CD4-positive, alpha-beta T cell treated with Interleukin-15 for 1 hour (primary cell): ENCODE data around the gene ST8SIA1.

Experiments used
- DNase-seq: peaks from one replicate; pipeline ENCODE4 v3.0.0-alpha.2; 2020

The ST8SIA1 gene

GRCh38 chr12:22231836-22232235 lies 102.7 kb downstream of the ST8SIA1 start:
- DNase-seq = no peak

DNA sequence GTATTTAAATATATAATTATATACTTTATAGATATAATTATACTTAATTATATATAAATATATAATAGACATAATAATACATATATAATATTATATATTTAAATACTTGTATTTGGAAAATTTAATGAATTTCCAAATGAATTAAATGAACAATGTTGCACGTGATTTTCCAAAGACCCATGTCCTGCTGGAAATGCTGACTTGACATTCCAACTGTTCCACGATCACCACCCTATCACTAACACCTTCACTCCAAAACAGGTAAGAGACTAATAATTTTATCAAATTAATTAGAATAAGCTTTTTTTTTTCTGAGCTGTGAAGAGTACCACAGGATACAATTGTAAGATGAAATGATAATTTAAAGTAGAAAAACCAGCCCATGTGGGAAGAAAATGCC lies 103.4 kb downstream of the ST8SIA1 start:
- no peak for DNase-seq

- DNase-seq = no peak
Measured at GRCh38 chr12:22230280-22230794, 104.2 kb downstream of the ST8SIA1 start.

GRCh38 chr12:22229652-22230279 lies 104.7 kb downstream of the ST8SIA1 start:
- no peak for DNase-seq

GRCh38 chr12:22228022-22228875 lies 106.3 kb downstream of the ST8SIA1 start:
- DNase-seq = no peak

DNA sequence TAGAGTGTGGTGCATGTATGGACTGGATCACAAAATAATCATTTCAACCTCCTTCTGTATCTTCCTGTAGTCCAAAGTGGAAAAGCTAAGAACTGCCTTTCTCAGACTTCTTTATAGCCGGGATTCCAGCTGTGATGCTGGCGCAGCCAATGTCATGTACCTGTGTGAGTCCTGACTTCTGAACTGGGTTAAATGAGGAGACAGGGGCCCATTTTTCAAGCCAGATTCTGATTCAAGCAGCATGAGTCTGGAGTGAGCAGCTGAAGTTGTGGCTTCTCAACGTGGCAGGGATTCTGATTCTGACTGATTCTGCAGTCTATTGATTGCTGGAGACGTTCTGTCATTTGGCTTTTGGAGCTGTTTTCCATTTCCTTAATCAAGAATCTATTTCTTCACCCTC lies 111.2 kb downstream of the ST8SIA1 start:
- no peak for DNase-seq

- no peak for DNase-seq
Measured at GRCh38 chr12:22217556-22217955, 117.0 kb downstream of the ST8SIA1 start.

- no peak for DNase-seq
Measured at GRCh38 chr12:22215467-22216253, 118.8 kb downstream of the ST8SIA1 start.

GRCh38 chr12:22211128-22211527 lies 123.4 kb downstream of the ST8SIA1 start:
- no peak for DNase-seq

DNA sequence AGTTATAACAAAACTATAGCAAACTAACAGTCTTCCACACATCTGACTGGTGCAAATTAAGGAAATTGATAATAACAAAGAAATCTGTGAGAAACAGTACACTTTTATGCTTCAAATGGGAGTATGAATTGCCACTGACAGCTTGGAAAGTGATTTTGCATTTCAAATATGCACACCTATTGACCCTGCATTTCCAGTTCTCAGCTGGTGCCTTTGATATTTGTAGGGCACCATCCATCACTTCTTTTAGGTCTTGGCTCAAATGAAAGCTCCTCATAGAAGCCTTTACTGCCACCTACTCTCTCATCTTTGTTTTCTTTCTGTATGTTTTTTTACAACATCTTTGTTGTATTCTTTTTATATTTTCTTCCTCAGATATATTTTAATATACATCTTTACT lies 125.1 kb downstream of the ST8SIA1 start:
- no peak for DNase-seq

DNA sequence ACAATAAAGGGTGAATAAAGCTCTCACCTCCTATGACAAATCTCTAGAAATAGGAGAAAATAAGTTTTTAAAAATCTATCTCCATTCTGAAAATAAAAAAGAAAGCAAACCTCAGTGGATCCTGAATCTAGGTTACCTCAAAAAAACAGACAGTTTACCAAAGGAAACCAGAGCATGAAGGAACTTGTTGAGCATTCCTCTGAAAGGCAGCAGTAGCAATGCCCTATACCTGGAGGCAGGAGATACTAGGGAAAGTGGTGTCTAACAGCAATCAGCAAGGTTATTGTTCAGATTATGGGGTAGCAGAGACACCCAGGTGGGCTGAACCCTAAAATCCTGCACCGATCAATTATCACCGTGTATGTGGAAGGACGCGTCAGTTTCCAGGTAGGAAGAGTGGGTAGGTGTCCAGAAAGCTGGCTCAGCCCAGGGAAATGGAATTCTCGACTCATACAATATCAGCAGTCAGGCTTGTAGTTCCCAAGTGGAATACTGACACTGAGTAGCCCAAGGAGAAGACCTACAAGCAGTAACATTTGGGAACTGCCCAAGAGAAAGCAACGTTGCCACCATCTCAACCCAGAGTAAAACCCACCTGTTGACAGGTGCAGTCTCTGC lies 128.3 kb downstream of the ST8SIA1 start:
- DNase-seq = no peak

DNA sequence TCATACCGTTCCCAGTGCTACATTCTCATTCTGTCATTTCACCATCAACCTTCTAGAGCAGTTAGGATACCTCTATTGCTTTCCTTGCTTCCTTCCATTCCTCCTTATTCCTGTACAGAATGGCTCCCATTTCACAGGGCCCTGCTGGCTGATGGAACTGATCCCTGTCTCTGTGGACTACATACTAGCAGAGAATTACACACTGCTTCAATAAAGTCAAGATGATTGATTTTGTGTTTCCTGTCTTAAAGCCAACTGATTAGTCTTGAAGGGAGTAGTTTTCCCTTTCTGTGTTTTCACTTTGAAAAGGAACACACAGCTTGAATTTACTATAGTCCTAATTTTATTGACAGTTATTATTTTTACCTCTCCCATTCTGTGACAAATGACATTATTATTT lies 130.1 kb downstream of the ST8SIA1 start:
- DNase-seq = no peak

DNA sequence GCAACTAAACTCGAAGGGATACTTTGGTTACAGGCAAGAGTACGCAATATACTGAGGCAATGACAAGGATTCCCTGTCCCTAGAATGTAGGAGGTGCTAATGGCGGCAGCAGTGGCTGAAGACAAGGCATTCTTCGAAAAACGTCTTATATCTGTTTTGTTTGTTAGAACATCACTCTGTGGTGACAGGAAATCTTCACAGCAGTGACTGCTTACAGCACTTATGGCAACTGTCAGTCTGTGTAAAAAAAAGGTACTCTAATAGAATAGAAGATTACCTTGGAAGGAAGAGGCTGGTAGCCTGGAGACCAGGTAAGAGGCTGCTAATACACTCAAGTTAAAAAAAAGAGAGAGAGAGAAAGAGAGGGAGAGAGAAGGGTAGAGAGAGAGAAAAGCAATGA lies 131.7 kb downstream of the ST8SIA1 start:
- no peak for DNase-seq

DNA sequence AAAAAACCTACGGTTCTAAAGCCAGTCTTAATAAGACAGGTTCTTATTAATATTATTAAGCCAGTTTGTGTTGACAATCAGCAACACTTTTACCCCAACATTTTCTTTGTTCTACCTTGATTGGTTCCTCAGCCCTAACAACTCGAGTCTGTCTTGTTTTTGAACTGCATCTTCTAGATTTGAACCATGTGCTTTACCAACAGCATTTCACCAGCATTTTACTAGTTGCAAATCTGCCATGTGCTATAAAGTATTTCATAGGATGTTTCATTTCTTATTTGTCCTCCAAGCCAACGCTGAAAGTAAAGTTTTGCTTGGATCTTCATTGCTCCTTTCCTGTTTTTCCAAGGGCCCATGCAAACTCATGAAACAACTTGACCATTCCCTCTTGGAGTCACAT lies 133.4 kb downstream of the ST8SIA1 start:
- DNase-seq = no peak

DNA sequence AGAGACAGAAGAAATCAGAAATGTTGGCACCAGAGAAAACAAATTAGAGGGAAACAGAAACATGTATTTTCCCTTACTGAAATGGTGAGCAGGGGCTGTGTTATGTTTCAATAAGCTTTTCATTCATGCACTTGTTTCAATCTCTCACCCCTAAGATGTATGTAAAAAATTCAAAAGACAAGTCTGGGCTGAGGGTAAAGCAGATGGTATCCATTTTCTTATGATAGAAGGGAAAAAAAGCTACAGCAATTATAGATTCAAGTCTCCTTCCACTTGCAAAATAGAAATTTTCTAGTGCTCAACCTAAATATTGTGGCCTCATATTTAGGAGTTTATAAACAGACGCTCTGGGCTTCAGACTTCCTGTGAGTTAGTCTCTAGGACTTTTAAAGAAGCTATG lies 138.3 kb downstream of the ST8SIA1 start:
- no peak for DNase-seq

- DNase-seq = no peak
Measured at GRCh38 chr12:22190969-22191368, 143.5 kb downstream of the ST8SIA1 start.

DNA sequence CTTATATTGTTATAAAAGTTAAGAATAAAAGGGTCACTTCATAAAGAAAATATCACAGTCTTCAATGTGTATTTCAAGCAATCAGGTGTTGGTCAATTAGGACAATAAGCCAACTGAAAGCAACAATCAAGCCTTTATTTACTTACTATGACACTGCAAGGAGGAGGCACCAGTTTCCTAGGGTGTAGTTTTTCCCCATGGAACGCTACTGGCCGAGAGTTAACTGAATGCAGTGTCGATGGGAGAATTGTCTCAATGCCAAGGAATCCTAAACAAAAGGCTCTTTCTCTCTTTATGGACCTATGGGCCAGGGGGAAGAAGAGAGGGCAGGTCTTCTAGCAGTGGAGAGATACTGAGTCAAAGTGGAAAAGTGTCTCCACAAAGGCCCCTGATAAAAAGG lies 146.1 kb downstream of the ST8SIA1 start:
- no peak for DNase-seq

DNA sequence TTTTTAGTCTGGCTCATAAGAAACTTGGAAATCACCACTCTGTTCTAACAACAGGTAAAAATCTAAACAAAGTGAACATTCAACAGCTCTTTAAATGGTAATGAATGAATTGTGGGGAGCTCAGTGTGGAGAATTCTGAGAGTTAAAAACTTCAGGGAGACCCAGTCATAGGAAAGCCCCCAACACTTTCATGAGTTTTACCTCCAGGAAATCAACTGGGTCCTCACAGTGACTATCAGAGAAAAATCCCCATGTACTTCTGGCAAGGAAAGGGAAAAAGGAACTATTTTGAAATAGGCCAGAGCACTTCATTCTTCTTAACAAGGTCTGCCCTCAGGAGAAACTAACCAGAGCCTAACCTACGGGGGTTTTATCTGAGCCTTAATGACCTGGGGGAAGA lies 153.8 kb downstream of the ST8SIA1 start:
- DNase-seq = no peak

DNA sequence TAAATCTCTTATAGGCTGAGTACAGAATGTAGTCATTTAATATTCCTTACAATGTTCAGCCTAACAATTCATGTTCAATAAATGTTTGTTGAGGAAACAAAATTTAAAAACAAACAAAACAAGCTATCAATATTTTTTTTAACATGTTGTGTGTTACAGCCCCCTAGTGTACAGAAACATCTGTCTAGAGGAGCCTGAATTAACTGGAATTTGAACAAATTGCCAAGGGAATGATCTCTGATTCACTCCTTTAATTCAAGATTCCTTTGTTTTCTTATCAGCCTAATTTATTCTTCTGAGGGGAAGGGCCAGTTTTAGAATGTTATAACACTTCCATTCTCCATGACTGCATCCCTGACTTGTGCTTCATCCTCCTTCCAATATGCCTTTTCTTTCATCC lies 161.3 kb downstream of the ST8SIA1 start:
- DNase-seq = no peak

GRCh38 chr12:22172501-22172900 lies 162.0 kb downstream of the ST8SIA1 start:
- DNase-seq = no peak

DNA sequence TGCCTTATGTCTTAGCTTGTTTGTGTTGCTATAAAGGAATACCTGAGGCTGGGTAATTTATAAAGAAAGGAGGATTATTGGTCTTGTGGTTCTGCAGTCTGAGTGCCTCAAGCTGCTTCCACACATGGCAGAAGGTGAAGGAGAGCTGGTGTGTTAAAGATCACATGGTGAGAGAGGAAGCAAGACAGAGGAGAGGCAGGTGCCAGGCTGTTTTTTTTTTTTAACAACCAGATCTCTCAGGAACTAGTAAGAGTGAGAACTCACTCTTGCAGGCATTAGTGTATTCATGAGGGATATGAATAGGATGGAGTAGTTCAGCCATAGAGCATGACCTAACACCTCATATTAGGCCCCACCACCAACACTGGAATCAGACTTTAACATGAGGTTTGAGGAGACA lies 165.1 kb downstream of the ST8SIA1 start:
- DNase-seq = no peak

GRCh38 chr12:22164139-22164538 lies 170.4 kb downstream of the ST8SIA1 start:
- DNase-seq = no peak

DNA sequence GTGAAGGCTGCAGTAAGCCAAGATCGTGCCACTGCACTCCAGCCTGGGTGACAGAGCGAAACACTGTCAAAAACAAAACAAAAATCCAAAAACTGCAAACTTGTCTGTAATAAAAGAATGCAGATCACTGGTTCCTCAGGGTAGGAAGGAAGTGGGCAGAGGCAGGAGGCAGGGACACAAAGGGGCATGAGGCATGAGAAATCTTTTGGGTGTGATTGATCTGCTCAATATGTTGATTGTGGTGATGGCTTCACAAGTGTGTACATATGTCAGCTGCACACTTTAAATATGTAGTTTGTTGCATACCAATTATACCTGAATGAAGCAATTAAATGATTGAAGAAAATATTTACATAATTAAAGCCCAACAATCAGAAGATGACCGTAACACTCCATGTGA lies 170.9 kb downstream of the ST8SIA1 start:
- DNase-seq = no peak
